HG03378 (cell line): ENCODE measurements around the gene FUT7.

ENCODE experiments used
- ATAC-seq: cut with Tn5 transposase; IDR thresholded peaks from one replicate; pipeline ENCODE4 v1.9.1; 2021; ENCODE audit warnings: mild to moderate bottlenecking, moderate library complexity; ENCODE audit not compliant: unreplicated experiment

Gene FUT7

GRCh38 chr9:137050570-137050969 is 18.7 kb upstream of the FUT7 start:
- no peak for ATAC-seq

DNA sequence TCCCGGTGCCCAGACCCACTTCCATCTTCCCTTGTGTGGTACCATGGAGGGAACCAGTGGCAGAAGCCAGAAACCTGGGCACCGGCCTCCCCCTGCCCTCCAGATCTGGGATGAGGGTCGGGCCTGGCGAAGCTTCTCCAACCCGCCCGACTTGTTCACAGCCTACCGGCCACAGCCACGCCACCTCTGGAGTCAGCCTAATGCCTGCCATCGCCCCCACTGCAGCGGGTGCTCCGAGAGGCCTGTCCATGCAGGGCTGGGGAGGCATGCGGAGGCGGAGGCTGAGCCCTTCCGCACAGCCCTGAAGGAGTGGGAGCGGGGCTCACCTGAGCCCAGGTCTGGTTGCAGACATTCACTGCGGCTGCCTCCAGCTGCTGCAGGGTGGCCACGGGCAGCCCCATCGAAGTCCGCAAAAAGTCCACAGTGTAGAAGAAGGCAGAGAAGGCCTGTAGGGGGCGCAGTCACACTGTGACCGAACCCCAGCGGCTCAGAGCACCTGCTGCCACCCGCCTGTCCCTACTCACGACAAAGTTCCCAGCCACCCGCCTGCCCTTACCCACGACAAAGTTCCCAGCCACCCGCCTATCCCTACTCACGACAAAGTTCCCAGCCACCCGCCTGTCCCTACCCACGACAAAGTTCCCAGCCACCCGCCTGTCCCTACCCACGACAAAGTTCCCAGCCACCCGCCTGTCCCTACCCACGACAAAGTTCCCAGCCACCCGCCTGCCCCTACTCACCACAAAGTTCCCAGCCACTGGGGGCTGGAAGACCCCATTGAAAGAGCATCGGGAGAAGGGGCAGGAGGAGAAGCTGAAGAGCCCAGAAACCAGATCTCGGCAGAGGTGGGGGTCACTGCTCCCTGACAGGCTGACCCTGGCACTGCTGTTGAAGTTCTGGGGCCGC is 17.9 kb upstream of the FUT7 start:
- no peak for ATAC-seq

- ATAC-seq: no peak
Measured at GRCh38 chr9:137048655-137049543, 17.0 kb upstream of the FUT7 start.

GRCh38 chr9:137046088-137046787 is 14.3 kb upstream of the FUT7 start, which contains the start of gene NPDC1:
Gene NPDC1 (minus strand): TSS chr9:137046177. CDS start chr9:137045989, 188 bp downstream.
- ATAC-seq: no peak

DNA sequence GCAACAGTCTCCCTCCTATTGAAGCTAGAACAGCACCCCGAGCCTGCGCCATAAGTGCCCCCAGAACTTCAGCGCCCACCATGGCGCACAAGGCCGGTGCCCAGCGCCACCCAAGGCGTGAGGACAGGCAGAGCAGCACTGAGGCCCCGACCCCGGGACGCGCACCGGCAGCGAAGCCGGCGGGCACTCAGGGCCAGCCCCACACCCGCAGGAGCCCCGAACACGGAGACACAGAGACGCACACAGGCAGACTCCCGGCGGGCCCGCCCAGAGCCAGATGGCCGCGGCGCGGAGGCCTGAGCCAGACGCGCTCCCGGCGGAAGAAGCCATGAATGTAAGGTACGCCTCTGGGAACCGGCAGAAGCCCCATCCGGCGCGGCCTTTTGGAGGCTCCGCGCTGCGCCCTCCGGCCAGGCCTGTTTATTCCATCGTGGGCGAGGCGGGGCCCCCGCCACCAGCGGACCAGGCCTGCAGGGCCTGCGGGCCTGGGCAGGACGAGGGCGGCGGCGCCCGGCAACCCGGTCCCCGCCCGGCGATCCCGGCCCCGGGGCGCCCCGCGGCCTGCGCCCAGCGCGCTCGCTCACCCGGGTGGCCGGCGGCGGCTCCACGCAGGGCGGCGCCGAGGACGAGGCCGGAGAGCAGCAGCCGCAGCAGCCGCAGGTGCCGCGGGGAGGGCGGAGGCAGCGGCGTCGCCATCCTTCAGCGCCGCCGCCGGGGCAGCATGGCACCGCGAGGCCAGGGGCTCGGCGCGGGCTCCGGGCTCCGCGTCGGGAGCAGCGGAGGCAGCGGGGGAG is 13.6 kb upstream of the FUT7 start:
- no peak for ATAC-seq

- ATAC-seq: no peak
Measured at GRCh38 chr9:137044502-137045177, 12.8 kb upstream of the FUT7 start.

DNA sequence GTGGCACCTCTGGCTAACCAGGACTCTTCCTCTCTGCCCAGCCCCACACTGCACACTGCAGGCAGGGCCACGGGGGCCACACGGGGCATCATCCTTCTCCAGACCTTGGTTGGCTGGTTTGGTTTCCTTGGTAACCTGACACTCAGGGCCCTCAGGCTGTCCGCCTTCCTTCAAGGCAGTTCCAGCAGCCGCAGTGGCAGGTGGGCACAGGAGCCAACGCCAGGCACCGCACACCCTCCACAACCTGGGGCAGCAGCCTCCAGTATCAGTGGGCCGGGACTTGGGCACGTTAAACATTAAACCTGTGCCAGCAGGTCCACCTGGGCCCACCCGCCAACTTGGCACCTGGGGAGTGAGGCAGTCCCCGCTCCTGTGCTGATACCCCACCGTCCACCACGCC is 12.1 kb upstream of the FUT7 start:
- ATAC-seq: no peak

DNA sequence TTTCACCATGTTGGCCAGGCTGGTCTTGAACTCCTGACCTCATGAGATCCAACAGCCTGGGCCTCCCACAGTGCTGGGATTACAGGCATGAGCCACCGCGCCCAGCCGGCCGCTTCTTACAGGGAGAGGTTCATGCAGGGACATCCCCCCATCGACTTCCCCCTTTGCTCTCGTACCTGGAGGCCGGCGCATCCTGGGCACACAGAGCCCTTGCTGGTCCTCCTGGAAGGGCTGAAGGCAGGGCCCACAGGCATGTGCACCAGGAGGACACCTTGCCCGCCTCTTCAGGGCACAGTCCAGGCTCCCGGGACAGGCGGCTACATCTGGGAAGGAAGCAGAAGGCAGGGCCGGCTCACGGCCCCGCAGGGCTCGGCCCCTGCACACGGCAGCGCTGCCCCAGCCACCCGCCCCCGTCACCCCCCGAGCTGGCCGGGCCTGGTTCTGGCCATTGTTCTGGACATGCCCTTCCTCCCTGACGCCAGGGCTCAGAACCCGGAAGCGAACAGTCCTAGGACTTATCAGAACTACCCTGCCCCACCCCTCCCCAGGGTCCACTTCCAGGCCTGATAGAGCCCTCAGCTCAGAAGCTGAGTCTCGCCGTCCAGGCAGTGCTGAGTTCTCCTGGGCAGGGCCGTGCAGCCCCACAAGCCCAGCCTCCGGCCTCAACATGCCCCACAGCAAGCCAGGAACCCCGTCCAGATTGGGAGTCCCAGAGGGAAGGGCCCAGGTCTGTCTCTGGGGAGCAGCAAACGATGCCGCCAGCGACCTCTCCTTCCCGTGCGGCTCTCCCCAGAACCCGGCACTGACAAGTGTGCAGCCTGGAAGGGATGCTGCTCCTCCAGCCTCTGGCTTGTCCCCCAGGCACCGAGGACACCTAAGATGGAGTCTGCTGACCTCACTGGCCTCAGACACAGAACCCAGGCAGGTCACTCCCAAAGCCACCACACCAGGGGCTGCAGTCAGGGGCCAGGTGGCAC is 11.2 kb upstream of the FUT7 start:
- no peak for ATAC-seq

DNA sequence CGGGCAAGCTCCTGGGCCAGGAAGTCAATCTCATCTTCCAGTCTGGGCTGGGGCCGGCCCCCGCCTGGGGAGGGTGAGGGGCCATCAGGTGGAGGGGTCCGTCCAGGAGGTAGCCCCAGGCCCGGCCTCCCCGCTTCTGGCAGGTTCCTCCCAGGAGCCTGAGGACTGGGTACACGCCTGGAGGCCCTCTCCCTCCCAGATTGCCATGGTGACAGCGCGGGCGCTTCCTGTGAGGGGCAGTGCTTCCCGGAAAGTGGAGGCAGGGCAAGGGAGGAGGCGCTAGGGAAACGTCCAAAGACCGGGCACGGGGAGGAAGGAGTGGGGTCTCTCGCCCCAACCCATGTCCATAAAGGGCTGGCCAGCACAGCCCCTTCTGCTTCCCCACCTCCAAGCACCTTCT is 9.2 kb upstream of the FUT7 start:
- ATAC-seq: no peak

- no peak for ATAC-seq
Measured at GRCh38 chr9:137040568-137040967, 8.7 kb upstream of the FUT7 start.

DNA sequence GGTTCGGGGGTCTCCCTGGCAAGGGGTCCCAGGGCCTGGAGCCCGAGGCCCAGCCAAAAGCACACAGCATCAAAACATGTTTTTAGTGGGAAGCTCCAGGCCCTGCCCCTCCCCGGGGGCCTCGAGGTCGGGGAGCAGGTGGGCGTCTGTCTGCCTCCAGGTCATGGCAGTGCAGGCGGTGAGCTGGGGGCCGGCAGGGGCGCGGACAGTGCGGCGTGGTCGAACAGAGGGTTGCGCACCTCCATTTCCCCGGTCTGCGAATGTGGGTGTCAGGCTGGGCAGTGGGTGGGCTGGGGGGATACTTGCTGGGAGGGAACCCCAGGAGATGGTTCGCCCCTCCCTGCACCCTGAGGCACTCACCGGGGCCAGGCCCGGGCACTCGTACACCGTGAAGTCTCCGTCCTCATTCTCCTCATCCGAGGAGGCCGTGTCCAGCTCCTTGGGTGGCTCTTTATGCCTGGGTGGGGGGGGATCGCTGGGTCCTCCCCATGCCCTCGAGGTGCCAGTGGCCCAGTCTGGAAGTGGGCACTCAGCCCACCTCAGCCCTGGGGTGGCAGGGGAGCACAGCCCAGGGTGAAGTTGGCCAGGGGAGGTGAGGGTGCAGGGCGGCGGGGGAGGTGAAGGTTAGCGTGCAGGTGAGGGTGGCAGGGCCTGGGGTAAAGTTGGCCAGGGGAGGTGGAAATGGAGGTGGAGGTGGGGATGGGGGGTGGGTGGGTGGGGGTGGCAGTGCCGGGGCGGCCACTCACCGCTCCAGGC is 7.9 kb upstream of the FUT7 start:
- no peak for ATAC-seq

GRCh38 chr9:137038916-137039315 is 7.0 kb upstream of the FUT7 start:
- no peak for ATAC-seq

GRCh38 chr9:137037483-137037882 is 5.6 kb upstream of the FUT7 start:
- no peak for ATAC-seq

DNA sequence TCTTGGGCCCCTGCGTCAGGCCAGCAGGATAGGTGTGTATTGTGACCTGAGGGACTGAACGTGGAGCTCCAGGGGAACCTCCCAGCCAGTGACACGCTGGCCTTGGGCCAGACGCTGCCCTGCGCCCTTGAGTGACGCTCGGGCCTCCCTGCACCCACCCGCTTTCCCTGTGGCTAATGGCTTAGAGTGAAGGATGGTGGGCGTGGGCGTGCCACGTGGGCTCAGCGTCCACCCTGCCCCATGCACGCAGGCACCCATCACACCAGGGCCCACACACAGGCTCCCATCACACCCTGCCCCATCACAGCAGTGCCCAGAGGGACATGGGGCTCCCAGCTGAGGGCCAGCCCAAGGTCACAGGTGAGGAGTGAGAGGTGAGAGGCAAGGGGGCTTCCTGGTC is 5.1 kb upstream of the FUT7 start:
- ATAC-seq: no peak

DNA sequence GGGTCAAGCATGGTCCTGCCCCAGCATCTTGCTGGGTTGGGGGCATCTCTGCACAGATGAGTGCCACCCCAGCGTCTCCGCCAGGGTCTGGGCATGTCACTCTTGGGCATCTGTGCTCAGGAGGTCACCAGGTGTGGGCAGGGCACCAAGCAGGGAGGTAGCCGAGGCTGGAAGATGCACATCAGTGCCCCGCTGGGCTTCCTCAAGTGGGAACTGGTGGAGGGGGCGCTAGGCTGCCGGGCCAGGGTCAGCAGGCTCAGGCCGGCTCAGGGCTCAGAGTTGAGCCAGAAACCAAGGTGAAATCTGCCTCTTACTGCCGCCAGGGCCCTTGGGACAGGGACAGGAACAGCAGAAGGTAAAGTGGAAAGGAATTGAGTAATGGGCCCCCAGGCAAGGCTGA is 4.0 kb upstream of the FUT7 start:
- ATAC-seq: no peak

DNA sequence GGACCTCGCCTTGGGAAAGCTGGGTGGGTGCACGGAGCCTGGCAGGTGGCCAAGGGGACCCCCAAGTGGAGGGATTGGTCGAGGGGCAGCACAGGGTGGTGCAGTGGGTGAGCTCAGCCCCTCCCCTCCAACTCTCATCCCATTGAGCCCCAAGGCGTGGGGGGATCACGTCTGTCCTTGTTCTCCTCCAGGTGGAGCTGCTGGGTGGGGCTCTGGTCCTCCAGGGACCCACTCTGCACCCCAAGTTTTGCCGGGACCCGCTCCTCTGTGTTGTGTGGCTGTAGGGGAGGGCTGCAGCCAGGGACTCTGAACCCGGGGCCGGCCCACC is 3.6 kb upstream of the FUT7 start:
- ATAC-seq: no peak

DNA sequence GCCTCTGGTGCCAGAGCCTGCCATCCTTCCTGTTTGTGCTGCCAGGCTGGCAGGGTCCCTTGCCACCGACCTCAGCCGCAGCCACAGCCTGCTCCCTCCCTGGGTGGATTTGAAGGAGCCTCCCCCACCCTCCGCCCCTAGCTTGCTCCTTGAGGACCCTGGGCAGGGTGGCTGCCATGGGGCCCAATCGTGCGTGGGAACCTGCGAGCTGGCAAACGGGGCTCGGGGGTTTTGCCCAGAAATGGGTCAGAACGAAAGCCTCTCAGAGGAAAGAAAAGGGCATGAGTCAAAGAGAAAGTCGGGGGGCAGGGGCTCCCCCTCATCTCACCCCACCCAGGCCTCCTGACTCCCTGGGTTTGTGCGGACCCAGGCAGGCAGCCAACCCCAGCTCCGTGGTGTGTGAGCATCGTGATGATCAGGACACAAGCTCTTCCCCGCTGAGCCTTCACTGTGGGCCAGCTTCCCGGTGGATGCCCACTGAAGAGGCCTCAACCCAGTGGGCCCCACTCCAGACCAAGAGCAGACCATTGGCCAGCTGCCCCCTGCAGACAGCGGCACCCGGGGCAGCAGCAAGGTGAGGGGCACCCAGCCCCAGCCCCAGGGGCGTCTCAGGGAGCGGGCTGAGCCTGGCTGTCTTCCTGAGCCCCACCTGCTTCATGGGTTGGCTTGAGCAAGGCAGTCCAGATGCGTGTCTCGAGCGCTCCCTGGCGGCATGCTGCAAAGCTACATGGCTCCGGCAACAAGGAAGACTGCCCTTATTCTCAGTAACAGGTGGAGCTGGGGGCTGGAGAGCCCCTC is 3.0 kb upstream of the FUT7 start:
- no peak for ATAC-seq
